ENCODE measurements around the gene NUFIP2. TPM values are rescaled to one million over a fixed set of nuclear protein-coding genes. Genes with fewer than 3 reads are reported as not detected.

The NUFIP2 gene
- total RNA-seq, 3 donors from 2014 or later = 45.3 to 47.5 (median 45.9) TPM

- Histone ChIP-seq H3K36me3 (ENCODE audit: low read depth) (no peaks in the 10 kb centered on the region), H3K4me3 (no peak within 1 kb of the TSS), H3K4me1 (ENCODE audit: low read depth) (no peaks in the 10 kb centered on the region), H3K9me3 (no peaks in the 10 kb centered on the region)
- TF ChIP-seq CTCF (IDR thresholded peaks at IDR 0.05) = no peak
- intact Hi-C loops (cut with DNase I, micrococcal nuclease) = no loop called here
- DNase-seq (no peak), ATAC-seq (no peak)
Observed at GRCh38 chr17:29246628-29247027, 47.3 kb downstream of the NUFIP2 start, which contains the start of gene CRYBA1. CRYBA1 (plus strand) TSS chr17:29246859; CDS start chr17:29246864, 5 bp downstream.

DNA sequence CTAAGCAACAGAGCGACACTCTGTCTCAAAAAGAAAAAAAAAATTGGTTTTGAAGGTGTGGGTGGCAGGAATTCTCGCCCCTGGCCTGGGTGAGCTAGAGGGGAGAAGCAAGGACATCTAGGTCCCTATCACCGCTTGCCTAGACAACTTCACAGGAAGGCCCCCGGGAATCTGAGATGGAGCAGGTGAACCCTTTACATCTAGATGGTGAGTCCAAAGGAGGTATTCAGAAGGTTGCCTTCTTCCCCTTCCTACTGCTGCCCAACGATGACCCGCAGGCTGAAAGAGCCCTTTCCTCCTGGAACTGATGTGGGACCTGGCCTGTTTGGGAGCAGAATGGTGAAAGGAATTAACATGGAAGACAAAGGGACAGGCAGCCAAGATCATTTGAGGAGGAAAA is 48.5 kb downstream of the NUFIP2 start:
- Histone ChIP-seq H3K4me3 (no peak overlapping the region), H3K36me3 (ENCODE audit: low read depth) (no peaks in the 10 kb centered on the region), H3K9me3 (no peaks in the 10 kb centered on the region), H3K4me1 (ENCODE audit: low read depth) (no peaks in the 10 kb centered on the region)
- intact Hi-C loops (cut with DNase I, micrococcal nuclease) = no loop called here
- TF ChIP-seq CTCF (IDR thresholded peaks at IDR 0.05) = no peak
- DNase-seq (no peak), ATAC-seq (no peak)

GRCh38 chr17:29243792-29244191 is 50.2 kb downstream of the NUFIP2 start:
- no peaks in the 10 kb centered on the region for H3K36me3 ChIP-seq (ENCODE audit: low read depth)
- DNase-seq (no peak), ATAC-seq (no peak)
- no peaks in the 10 kb centered on the region for H3K9me3 ChIP-seq
- no peak overlapping the region for H3K4me3 ChIP-seq
- H3K4me1 ChIP-seq (ENCODE audit: low read depth) = no peaks in the 10 kb centered on the region
- TF ChIP-seq CTCF (IDR thresholded peaks at IDR 0.05) = no peak
- intact Hi-C loops (cut with DNase I, micrococcal nuclease) = no loop called here

DNA sequence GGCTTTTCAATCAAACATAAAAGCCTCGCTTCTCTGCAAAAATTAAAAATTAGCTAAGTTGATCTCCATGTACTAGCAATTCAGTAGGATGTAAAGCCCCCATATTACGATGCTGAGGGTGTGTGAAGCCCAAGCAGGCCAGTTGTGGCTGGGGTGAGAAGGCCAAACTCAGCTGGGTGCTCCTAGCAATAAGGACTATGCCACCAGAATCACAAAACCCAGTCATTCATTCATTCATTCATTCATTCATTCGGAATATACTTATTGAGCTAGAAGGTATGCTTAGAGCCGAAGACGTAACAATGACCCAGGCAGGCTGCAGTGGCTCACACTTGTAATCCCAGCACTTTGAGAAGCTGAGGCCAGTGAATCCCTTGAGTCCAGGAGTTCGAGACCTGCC is 51.2 kb downstream of the NUFIP2 start:
- Histone ChIP-seq H3K36me3 (ENCODE audit: low read depth) (no peaks in the 10 kb centered on the region), H3K4me3 (no peak overlapping the region), H3K9me3 (no peaks in the 10 kb centered on the region), H3K4me1 (ENCODE audit: low read depth) (no peaks in the 10 kb centered on the region)
- DNase-seq (no peak), ATAC-seq (no peak)
- intact Hi-C loops (cut with DNase I, micrococcal nuclease) = no loop called here
- no peak for TF ChIP-seq CTCF (IDR thresholded peaks at IDR 0.05)

DNA sequence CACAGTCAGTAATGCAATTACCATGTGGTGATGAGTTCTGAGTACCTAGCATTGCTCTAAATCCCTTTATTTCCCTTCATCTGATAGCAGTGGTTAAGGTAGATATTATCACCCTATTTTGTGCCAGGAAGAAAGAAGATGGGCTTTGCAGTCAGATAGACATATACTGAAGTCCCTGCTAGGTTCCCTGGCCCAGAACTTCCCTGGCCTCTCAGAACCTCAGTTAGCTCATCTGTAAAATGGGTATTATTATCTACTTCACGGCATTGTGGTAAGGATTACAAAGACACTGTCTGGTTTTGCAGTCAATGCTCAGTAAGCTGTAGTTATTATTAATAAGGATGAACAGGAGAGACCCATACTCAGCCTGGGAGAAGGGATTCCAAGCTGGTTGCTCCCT is 51.9 kb downstream of the NUFIP2 start:
- Histone ChIP-seq H3K36me3 (ENCODE audit: low read depth) (no peaks in the 10 kb centered on the region), H3K4me3 (no peak overlapping the region), H3K4me1 (ENCODE audit: low read depth) (no peaks in the 10 kb centered on the region), H3K9me3 (no peaks in the 10 kb centered on the region)
- no peak for TF ChIP-seq CTCF (IDR thresholded peaks at IDR 0.05)
- ATAC-seq (no peak), DNase-seq (no peak)
- intact Hi-C loops (cut with DNase I, micrococcal nuclease) = no loop called here
